GM18505 (cell line): ENCODE results near the gene ZNRF3.
"Not testable (repeated sequence)": the region's sequence is repeated elsewhere in the genome, so short reads cannot be mapped to it uniquely, and the experiment has no call there.

Experiments used
- ATAC-seq: cut with Tn5 transposase; IDR thresholded peaks from one replicate; pipeline ENCODE4 v1.9.1; 2021; ENCODE audit not compliant: unreplicated experiment
- POLR2A ChIP-seq: IDR thresholded peaks from 4 replicates; pipeline ENCODE4 v1.6.1; 2011; ENCODE audit warnings: borderline replicate concordance; ENCODE audit not compliant: insufficient read depth, insufficient read length; ENCODE audit errors: extremely low read depth

ZNRF3 gene

GRCh38 chr22:28907311-28908008, 24.1 kb downstream of the ZNRF3 start:
- no peak for TF ChIP-seq POLR2A
- no peak for ATAC-seq

- not testable (repeated sequence) for ATAC-seq
Measured at GRCh38 chr22:28908810-28909209, 25.4 kb downstream of the ZNRF3 start.

- ATAC-seq: no peak
- no peak for TF ChIP-seq POLR2A
Measured at GRCh38 chr22:28909375-28909774, 26.0 kb downstream of the ZNRF3 start.

GRCh38 chr22:28910569-28911303, 27.4 kb downstream of the ZNRF3 start:
- no peak for ATAC-seq
- no peak for TF ChIP-seq POLR2A

- ATAC-seq: no peak
- TF ChIP-seq POLR2A: no peak
Measured at GRCh38 chr22:28911304-28911690, 27.9 kb downstream of the ZNRF3 start.

- no peak for ATAC-seq
- TF ChIP-seq POLR2A: no peak
Measured at GRCh38 chr22:28911777-28912669, 28.7 kb downstream of the ZNRF3 start.

- ATAC-seq: no peak
- TF ChIP-seq POLR2A: no peak
Measured at GRCh38 chr22:28914201-28914600, 30.8 kb downstream of the ZNRF3 start.

GRCh38 chr22:28915969-28916368, 32.6 kb downstream of the ZNRF3 start:
- ATAC-seq: no peak
- no peak for TF ChIP-seq POLR2A

GRCh38 chr22:28917747-28918549, 34.6 kb downstream of the ZNRF3 start:
- TF ChIP-seq POLR2A: no peak
- ATAC-seq: no peak

GRCh38 chr22:28918550-28919271, 35.3 kb downstream of the ZNRF3 start:
- TF ChIP-seq POLR2A: no peak
- ATAC-seq: no peak

- no peak for TF ChIP-seq POLR2A
- ATAC-seq: no peak
Measured at GRCh38 chr22:28920757-28921584, 37.6 kb downstream of the ZNRF3 start.

- ATAC-seq: no peak
- no peak for TF ChIP-seq POLR2A
Measured at GRCh38 chr22:28921585-28921879, 38.2 kb downstream of the ZNRF3 start.
